Measurements from ENCODE around the gene ELAVL1.

DNA sequence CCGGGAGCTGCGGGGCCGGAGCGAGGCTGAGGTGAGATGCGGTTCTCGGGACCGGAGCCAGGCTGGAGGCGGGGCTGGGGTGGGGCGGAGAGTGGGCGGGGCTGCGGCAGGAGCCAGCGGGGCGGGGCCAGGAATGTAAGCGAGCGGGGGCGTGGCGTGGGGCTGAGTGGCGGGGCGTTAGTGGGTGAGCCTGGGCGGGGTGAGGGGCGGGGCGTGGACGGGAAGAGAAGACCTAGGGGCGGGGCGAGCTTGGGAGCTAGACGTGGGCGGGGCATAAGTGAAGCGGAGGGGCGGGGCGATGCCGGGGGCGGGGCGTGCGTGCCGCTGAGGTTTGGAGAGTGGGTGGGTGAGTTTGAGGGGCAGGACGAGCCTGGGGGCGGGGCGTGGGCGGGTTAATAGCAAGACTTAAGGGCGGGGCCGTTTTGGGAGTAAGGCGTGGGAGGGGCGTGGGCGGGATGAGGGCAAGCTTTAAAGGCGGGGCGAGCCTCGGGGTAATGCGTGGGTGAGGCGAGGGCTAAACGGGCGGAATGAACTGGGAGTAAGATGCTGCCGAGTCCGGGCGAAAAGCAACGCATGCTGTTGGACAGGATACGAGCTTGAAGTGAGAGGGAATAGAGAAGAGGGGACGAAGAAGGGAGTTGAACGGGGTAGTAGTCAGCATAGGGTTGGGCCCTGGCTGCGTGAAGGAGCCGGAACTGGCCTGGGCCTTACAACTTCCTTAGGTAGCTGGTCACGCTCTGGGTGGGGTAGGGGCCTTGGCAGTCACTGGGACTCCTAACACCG, 84.7 kb downstream of the ELAVL1 start:
- peak in 2 of 4 donors; percentile 13 to 50 for TF ChIP-seq POLR2A (IDR thresholded peaks at IDR 0.05)
- TF ChIP-seq, protein P1, sequence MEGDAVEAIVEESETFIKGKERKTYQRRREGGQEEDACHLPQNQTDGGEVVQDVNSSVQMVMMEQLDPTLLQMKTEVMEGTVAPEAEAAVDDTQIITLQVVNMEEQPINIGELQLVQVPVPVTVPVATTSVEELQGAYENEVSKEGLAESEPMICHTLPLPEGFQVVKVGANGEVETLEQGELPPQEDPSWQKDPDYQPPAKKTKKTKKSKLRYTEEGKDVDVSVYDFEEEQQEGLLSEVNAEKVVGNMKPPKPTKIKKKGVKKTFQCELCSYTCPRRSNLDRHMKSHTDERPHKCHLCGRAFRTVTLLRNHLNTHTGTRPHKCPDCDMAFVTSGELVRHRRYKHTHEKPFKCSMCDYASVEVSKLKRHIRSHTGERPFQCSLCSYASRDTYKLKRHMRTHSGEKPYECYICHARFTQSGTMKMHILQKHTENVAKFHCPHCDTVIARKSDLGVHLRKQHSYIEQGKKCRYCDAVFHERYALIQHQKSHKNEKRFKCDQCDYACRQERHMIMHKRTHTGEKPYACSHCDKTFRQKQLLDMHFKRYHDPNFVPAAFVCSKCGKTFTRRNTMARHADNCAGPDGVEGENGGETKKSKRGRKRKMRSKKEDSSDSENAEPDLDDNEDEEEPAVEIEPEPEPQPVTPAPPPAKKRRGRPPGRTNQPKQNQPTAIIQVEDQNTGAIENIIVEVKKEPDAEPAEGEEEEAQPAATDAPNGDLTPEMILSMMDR (IDR thresholded peaks at IDR 0.05) = peak in 1 of 6 experiments; percentile 13
